GM18526 (cell line): ENCODE results near the gene EPN1.

ENCODE experiments used
- POLR2A ChIP-seq: IDR thresholded peaks from 3 replicates; pipeline ENCODE4 v1.6.1; 2011; ENCODE audit not compliant: insufficient read length; ENCODE audit errors: extremely low read depth

EPN1 gene

GRCh38 chr19:55690109-55690768 is 15.2 kb downstream of the EPN1 start:
- TF ChIP-seq POLR2A, result no peak

- TF ChIP-seq POLR2A, result no peak
These were observed 15.9 kb downstream of the EPN1 start for GRCh38 chr19:55690769-55691545.

- TF ChIP-seq POLR2A, result no peak
These were observed 16.8 kb downstream of the EPN1 start for GRCh38 chr19:55691561-55692481.

DNA sequence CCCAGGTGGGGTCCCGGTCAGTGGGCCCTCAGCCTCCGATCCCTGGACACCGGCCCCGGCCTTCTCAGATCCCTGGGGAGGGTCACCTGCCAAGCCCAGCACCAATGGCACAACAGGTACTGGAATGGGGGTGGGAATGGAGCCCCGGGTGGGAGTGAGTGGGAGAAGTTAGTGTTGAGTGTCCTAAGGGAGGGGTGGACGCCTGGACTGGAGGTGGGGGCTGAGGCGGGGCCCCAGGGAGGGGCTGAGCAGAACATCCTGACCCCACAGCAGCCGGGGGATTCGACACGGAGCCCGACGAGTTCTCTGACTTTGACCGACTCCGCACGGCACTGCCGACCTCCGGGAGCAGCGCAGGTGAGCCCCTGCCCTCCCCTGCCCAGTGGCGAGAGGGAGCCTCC is 17.7 kb downstream of the EPN1 start:
- TF ChIP-seq POLR2A, result no peak

- TF ChIP-seq POLR2A, result no peak
These were observed 18.4 kb downstream of the EPN1 start for GRCh38 chr19:55693336-55693974.

DNA sequence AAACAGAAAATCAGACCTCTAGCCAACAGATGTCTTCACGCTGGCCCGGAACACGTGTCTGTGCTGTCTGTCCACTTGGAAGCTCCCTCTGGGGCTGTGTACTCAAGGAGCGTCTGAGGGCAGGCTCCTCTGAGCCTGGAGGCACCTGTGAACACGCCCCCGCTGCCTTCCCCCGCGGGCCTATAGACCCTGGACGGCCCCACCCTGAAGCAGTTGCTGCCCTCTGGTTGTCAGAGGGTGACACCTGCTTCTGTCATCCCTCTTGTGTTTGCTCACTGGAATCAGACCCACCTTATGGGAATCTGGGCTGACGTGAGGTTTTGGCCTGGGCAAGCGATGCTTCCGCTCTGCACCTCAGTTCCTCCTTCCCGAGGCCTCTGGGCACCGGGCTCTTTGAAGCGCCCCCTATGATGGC is 19.2 kb downstream of the EPN1 start:
- TF ChIP-seq POLR2A, result no peak

DNA sequence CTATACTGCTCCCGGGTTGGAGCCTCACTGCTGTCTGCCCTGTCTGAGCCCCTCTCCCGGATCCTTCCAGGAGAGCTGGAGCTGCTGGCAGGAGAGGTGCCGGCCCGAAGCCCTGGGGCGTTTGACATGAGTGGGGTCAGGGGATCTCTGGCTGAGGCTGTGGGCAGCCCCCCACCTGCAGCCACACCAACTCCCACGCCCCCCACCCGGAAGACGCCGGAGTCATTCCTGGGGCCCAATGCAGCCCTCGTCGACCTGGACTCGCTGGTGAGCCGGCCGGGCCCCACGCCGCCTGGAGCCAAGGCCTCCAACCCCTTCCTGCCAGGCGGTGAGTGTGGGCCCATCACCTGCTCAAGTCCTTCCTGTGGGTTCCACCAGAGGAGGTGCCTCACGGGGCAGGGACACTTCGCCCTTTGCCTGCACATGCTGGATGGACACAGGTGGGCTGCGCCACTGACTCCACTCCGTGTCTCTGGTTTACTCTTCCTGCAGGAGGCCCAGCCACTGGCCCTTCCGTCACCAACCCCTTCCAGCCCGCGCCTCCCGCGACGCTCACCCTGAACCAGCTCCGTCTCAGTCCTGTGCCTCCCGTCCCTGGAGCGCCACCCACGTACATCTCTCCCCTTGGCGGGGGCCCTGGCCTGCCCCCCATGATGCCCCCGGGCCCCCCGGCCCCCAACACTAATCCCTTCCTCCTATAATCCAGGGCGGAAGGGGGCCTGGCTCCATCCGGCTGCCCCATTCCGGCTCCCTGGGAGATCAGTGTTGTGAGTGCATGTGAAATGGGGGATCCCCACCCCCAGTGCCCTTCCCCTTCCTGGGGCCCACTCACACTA is 19.8 kb downstream of the EPN1 start:
- no peak for TF ChIP-seq POLR2A

DNA sequence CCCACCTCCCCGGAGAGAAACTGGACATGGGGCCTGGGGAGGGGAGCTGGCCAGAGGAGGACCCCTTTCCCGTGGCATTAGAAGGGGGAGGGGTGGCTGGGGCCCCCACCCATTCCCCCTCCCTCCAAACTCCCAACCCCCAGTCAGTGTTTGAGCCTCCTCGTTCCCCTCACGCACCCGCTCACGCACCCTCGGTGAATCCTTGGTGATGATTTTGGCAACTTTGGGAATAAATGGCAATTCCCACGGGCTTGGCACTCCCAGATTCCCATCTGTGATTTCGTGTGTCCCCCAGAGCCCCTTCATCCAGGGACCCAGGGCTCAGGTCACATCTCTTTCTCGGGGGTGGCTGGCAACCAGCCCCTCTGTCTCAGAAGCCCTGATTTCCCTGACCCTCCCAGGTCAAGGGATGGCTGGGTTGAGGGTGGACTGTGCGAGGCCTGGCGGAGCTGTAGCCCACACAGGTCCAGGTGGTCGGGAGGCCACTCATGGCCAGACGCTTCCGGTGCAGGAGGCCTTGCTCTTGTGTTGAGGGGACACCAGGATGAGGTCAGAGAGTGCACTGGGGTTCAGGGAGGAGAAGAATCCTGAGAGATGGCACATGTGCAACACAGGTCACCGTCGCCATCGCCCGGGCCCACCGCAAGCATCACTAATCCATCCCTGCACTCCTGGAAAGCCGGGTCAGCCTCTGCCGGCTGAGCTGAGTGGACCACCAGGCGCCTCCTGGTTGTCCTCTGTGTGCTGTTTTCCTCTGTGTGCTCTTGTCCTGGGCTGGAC is 20.7 kb downstream of the EPN1 start:
- no peak for TF ChIP-seq POLR2A

- TF ChIP-seq POLR2A, result no peak
These were observed 21.5 kb downstream of the EPN1 start for GRCh38 chr19:55696301-55697068.

GRCh38 chr19:55697069-55697440 is 22.0 kb downstream of the EPN1 start:
- TF ChIP-seq POLR2A, result no peak

DNA sequence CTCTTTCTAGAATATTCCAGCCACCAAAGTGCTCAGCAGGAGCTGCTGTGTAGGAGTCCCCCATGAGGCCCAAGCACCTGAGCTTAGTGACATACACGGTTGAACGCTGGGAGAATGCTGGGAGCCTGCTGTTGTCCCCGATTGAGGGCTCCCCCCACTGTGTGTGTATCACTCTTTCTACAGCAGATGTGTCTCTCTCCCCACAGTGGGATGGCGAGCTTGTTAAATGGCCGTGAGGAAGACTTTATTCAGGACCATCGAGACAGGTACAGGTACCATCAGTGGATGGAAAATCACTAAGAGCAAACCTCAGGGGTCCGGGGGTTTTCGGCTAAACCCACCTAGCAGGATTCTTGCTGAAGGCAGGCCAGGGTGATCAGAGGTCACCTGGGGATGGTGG is 22.7 kb downstream of the EPN1 start:
- no peak for TF ChIP-seq POLR2A

DNA sequence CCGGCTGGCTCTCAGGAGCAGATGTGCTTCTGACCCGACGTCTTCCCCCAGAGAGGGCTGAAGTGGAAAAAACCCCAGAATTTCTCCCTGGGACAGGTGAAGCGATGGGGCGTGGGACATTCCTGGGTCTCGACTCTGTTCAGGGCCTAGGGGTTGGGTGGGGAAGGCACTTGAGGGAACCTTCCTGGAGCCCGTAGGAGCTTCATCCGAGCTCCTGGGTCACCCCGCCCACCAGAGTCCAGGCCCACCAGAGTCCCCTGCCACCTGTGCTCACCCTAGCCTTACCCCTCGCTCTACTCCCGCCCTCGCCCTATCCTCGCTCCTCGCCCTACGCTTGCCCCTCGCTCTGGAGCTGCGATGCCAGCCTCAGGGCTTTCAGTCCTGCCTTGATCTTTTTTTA is 23.2 kb downstream of the EPN1 start:
- TF ChIP-seq POLR2A, result no peak

DNA sequence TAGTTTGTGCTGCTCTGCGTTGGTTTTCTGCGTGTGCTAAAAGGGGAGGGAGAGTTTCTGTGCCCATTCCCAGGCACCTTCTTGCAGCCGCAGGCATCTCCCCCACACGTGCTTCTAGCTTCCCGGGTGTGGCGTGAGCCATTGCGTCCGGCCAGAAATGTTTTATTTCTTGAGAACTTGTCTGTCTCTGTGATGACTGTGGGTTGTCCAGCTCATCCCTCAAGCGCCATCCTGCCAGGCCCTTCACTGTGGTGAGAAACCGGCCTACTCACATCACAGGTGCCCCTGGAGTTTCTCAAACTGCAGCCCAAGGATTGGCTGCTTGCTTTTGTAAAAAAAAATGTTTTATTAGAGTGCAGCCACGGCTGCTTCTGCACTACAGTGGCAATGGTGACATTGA is 24.2 kb downstream of the EPN1 start:
- no peak for TF ChIP-seq POLR2A
